ENCODE measurements around the gene RNASEH2A.

The RNASEH2A gene

DNA sequence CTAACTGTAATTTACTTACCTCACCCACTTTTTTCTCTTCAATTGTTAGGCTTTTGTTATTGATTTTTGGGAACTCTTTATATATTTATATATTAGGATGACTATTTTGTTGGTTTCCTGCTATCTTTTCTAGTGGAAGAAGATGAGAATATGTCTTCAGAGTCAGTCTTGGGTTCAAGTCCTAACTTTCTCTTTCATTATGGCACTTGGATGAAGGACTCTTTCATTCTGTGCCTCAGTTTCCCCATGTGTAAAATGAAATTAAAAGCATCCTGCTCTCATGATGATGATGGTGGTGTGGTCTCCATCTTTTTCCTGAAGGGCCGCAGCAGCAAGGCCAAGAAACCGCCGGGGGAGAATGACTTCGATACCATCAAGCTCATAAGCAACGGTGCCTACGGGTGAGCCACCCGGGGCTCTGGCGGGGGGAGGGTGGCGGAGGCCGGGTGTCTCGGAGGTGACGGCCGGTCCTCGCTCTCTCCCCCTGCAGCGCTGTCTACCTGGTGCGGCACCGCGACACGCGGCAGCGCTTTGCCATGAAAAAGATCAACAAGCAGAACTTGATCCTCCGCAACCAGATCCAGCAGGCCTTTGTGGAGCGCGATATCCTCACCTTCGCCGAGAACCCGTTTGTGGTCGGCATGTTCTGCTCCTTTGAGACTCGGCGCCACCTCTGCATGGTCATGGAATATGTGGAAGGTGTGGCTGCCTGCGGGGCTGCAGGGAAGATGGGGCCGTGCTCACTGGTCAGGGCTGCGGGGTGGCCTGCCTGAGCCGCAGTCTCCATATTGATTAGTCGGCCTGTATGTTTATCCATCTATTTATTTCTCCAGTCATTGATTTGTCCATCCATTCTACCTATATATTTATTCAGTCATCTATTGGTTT, 51.9 kb downstream of the RNASEH2A start:
- no peak for DNase-seq (ENCODE audit: low read depth in 1 of 2, low spot score in 1 of 2)

DNA sequence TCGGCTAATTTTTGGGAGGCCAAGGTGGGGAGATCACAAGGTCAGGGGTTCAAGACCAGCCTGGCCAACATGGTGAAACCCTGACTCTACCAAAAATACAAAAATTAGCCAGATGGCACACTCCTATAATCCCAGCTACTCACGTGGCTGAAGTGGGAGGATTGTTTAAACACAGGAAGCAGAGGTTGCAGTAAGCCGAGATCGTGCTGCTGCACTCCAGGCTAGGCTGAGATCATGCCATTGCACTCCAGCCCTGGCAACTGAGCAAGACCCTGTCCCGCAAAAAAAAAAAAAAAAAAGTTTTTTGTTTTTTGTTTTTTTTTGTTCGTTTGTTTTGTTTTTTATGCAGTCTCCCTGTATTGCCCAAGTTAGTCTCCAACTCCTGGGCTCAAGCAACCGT, 53.2 kb downstream of the RNASEH2A start:
- DNase-seq (ENCODE audit: low read depth in 1 of 2, low spot score in 1 of 2) = no peak
